Lower lobe of right lung (tissue), 2 donors: ENCODE results near the gene PCDHGA7. TPM values are rescaled to one million over a fixed set of nuclear protein-coding genes. Genes with fewer than 3 reads are reported as not detected.
"Not testable (repeated sequence)": the region's sequence is repeated elsewhere in the genome, so short reads cannot be mapped to it uniquely, and the experiment has no call there.

Experiments used
- ATAC-seq, 2 donors: fragments of 200-7000 bp; cut with Tn5 transposase; one replicate each; pipeline ENCODE4 v1.9.1; 2020 to 2022; ENCODE audit warnings: mild to moderate bottlenecking in 2 of 2, moderate library complexity in 2 of 2
- DNase-seq: peaks from one replicate; pipeline ENCODE4 v3.0.0-alpha.2; 2020
- H3K27ac ChIP-seq: fragments of 200-600 bp; one replicate; pipeline ENCODE4 v1.8.0; 2022
- H3K27me3 ChIP-seq: fragments of 200-600 bp; one replicate; pipeline ENCODE4 v1.8.0; 2022; ENCODE audit warnings: low read depth
- H3K36me3 ChIP-seq: fragments of 200-600 bp; one replicate; pipeline ENCODE4 v1.8.0; 2022; ENCODE audit warnings: mild to moderate bottlenecking
- H3K4me1 ChIP-seq: fragments of 200-600 bp; one replicate; pipeline ENCODE4 v1.8.0; 2022
- H3K4me3 ChIP-seq: fragments of 200-600 bp; one replicate; pipeline ENCODE4 v1.8.0; 2022; ENCODE audit warnings: mild to moderate bottlenecking
- H3K9me3 ChIP-seq: fragments of 200-600 bp; one replicate; pipeline ENCODE4 v1.8.0; 2022
- CTCF ChIP-seq: fragments of 200-600 bp; IDR thresholded peaks from one replicate; pipeline ENCODE4 v1.8.0; 2022; ENCODE audit warnings: antibody characterized with exemption, mild to moderate bottlenecking
- intact Hi-C: fragments of 100-400 bp; cut with DNase I; formaldehyde crosslinking; loops from one replicate; pipeline ENCODE4 v1.11.0; 2022
- total RNA-seq: library from RNA; stranded (reverse); fragmentation: NEBNext Ultra II Directional; extraction: Animal tissue kit (Norgen Biotek cat#: 25700); gene quantifications from one replicate; pipeline ENCODE4 v1.2.1, GENCODE V29; 2021
- donor health status: DM: no; HTN: yes; CAD: no; lungs with severe emphysema.

The PCDHGA7 gene
- total RNA-seq, 1 donor from 2014 or later = 1.9 TPM

GRCh38 chr5:141392429-141393198 lies 10.1 kb downstream of the PCDHGA7 start, which contains the start of gene PCDHGA8:
Gene PCDHGA8 (plus strand): TSS chr5:141392633. CDS start chr5:141392814, 181 bp downstream.
- no peaks in the 10 kb centered on the region for H3K36me3 ChIP-seq
- no peak within 1 kb of the TSS for H3K27ac ChIP-seq
- DNase-seq = no peak
- no peak for ATAC-seq
- no peak for TF ChIP-seq CTCF
- intact Hi-C loops = no loop called here
- peaks cover 77% of the 10 kb centered on the region for H3K9me3 ChIP-seq
- no peak within 1 kb of the TSS for H3K4me3 ChIP-seq
- H3K4me1 ChIP-seq = no peaks in the 10 kb centered on the region
- H3K27me3 ChIP-seq = peaks cover 48% of the 10 kb centered on the region

- TF ChIP-seq CTCF = no peak
- Histone ChIP-seq H3K36me3 (no peaks in the 10 kb centered on the region), H3K9me3 (peaks cover 79% of the 10 kb centered on the region), H3K27ac (no peak overlapping the region), H3K4me1 (no peaks in the 10 kb centered on the region), H3K27me3 (peaks cover 48% of the 10 kb centered on the region), H3K4me3 (no peak overlapping the region)
- ATAC-seq = no peak
- DNase-seq = no peak
- intact Hi-C loops = no loop called here
These were observed 10.7 kb downstream of the PCDHGA7 start for GRCh38 chr5:141393267-141393666.

GRCh38 chr5:141394401-141395187 lies 12.1 kb downstream of the PCDHGA7 start:
- H3K27ac ChIP-seq, H3K4me3 ChIP-seq, H3K36me3 ChIP-seq, ATAC-seq, intact Hi-C loops, DNase-seq, H3K4me1 ChIP-seq: not testable (repeated sequence)
- H3K9me3 ChIP-seq = peaks cover 77% of the 10 kb centered on the region
- H3K27me3 ChIP-seq = peaks cover 53% of the 10 kb centered on the region

GRCh38 chr5:141397756-141398551 lies 15.4 kb downstream of the PCDHGA7 start, which contains the start of gene PCDHGB5:
Gene PCDHGB5 (plus strand): TSS chr5:141397947. CDS start chr5:141398128, 181 bp downstream.
- H3K36me3 ChIP-seq, H3K4me1 ChIP-seq, intact Hi-C loops, DNase-seq, H3K27ac ChIP-seq: not testable (repeated sequence)
- ATAC-seq = peak; percentile 93 to 98
- peaks cover 47% of the 10 kb centered on the region for H3K27me3 ChIP-seq
- H3K4me3 ChIP-seq = peak within 1 kb of the TSS; percentile 39
- peaks cover 68% of the 10 kb centered on the region for H3K9me3 ChIP-seq
- TF ChIP-seq CTCF = peak; percentile 60

GRCh38 chr5:141398608-141399007 lies 16.1 kb downstream of the PCDHGA7 start:
- intact Hi-C loops = no loop called here
- ATAC-seq (no peak), DNase-seq (no peak)
- Histone ChIP-seq H3K36me3 (no peaks in the 10 kb centered on the region), H3K9me3 (peaks cover 68% of the 10 kb centered on the region), H3K4me3 (no peak overlapping the region), H3K4me1 (no peaks in the 10 kb centered on the region), H3K27ac (no peak overlapping the region), H3K27me3 (peaks cover 45% of the 10 kb centered on the region)
- TF ChIP-seq CTCF = no peak
